ENCODE results near the gene HDDC3.

Gene HDDC3

DNA sequence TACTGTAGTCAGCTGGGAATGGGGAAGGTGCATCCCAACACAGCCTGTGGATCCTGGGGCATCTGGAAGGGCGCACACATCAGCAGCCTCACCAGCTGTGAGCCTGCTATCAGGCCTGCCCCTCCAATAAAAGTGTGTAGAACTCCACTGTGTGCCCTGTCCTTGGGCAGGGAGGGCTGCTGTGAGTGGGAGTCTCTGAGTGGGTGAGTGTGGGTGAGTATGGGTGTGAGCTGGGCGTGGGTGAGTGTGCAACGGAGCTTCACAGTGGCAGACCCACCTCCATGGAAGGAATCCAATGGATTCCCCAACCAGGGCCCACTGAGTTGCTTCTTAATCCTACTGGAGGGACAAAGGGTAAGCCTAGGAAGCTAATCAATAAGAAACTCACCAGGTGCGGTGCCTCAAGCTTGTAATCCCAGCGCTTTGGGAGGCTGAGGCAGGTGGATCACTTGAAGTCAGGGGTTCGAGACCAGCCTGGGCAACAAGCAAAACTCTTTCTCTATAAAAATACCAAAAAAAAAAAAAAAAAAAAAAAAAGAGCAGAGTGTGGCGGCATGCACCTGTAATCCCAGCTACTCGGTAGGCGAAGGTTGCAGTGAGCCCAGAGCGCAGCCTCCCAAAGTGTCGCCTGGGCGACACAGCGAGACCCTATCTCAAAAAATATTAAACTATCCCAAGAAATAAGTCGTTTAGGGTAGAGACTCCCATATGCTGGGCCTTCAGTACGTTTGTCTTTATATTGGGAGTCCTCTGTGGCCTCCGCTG is 21.8 kb upstream of the HDDC3 start:
- DNase-seq (ENCODE audit: low spot score): no peak

DNA sequence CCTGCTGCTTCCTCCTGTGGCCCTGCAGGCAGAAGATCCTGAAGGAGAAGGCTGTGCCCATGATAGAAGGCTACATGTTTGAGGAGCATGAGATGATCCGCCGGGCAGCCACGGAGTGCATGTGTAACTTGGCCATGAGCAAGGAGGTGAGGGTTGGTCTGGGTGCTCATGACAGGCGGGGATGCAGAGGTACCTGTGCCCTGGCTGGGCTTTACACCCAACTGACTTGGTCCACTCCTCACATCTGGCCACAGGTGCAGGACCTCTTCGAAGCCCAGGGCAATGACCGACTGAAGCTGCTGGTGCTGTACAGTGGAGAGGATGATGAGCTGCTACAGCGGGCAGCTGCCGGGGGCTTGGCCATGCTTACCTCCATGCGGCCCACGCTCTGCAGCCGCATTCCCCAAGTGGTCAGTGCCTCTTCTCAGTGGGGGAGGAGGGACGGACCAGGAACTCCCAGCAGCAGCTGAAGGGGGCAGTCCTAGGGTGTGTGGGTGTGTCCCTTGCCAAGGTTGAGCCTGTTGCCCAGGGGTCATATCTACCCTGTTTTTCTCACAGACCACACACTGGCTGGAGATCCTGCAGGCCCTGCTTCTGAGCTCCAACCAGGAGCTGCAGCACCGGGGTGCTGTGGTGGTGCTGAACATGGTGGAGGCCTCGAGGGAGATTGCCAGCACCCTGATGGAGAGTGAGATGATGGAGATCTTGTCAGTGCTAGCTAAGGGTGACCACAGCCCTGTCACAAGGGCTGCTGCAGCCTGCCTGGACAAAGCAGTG is 20.7 kb upstream of the HDDC3 start:
- no peak for DNase-seq (ENCODE audit: low spot score)

DNA sequence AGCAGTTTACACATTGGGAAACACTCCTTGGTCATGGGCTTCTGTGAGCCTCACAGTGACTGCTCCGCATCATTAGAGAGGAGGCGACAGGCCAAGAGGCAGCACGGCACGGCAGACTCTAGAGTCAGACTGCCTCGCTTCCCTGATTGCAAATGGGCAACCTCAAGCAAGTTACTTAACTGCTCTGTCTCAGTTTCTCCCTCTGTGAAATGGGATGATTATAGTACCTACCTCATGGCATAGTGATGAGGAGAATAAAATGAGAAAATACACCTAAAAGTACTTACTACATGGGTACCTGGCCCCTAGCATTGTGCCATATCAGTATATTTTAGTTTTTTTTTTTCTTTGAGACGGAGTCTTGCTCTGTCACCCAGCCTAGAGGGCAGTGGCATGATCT is 18.3 kb upstream of the HDDC3 start:
- no peak for DNase-seq (ENCODE audit: low spot score)

DNA sequence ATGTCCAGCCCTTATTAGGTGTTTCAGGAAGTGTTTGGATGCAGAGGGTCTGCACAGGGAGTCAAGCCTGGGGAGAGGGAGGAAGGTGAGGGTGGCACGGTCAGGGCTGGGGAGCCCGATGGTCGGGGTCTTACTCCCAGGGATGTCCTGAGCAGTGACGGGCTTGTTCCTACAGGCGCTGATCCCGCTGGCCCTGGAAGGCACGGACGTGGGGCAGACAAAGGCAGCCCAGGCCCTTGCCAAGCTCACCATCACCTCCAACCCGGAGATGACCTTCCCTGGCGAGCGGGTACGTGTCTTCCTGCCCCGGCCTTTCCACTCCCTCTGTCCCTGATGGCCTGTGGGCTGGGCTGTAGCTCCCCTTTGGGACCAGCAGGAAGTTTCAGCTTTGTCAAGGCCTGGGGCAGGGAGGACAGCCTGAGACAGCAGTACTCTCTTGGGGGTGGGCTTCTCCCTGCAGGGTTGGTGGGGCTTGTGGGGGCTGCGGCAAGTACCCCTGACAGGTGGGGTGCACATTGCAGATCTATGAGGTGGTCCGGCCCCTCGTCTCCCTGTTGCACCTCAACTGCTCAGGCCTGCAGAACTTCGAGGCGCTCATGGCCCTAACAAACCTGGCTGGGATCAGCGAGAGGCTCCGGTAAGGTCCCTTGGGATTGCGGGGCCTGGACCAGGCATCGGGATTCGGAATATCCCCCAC is 17.8 kb upstream of the HDDC3 start:
- DNase-seq (ENCODE audit: low spot score): no peak

DNA sequence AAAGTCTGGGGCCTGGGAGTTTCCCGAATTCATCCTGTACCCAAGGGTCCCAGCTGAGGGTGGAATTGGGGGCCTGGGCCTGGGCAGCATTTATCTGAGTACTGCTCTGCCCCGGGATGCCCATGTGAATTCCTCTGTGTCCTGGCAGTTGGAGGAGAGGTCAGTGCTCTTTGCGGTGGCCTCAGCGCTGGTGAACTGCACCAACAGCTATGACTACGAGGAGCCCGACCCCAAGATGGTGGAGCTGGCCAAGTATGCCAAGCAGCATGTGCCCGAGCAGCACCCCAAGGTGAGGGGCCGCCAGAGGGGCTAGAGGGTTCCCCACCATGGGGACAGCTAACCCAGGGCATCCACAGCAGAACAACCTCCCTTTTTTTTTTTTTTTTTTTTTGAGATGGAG is 16.2 kb upstream of the HDDC3 start:
- no peak for DNase-seq (ENCODE audit: low spot score)

DNA sequence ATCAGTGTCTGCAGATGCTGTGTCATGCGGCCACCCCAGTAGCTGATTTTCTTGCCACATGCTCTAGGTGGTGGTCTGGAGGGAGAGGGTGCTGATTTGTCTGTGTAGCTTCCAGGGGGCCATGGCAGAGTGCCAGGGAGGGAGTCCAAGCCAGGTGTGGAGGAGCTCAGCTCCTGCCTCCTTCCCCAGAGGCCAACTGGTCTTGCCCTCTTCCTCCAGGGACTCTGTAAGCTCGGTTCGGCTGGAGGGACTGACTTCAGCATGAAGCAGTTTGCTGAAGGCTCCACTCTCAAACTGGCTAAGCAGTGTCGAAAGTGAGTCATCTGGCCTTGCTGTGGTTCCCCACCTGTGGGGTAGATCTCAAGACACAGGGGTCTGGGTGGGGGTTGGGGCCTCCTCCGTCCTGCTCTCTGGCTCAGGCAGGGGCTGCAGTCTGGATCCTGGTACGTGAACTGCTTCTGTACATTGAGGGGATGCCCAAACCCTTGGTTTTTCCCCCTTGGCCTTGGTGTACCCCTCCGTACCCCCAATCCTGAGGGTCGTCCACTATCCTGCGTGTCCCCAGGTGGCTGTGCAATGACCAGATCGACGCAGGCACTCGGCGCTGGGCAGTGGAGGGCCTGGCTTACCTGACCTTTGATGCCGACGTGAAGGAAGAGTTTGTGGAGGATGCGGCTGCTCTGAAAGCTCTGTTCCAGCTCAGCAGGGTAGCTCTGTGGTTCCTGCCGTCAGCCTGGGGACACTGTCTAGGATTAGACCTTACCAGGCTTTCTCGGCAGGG is 15.4 kb upstream of the HDDC3 start:
- no peak for DNase-seq (ENCODE audit: low spot score)

- no peak for DNase-seq (ENCODE audit: low spot score)
Observed at GRCh38 chr15:90946941-90947576, 14.7 kb upstream of the HDDC3 start.

GRCh38 chr15:90946538-90946937 is 14.2 kb upstream of the HDDC3 start:
- no peak for DNase-seq (ENCODE audit: low spot score)

DNA sequence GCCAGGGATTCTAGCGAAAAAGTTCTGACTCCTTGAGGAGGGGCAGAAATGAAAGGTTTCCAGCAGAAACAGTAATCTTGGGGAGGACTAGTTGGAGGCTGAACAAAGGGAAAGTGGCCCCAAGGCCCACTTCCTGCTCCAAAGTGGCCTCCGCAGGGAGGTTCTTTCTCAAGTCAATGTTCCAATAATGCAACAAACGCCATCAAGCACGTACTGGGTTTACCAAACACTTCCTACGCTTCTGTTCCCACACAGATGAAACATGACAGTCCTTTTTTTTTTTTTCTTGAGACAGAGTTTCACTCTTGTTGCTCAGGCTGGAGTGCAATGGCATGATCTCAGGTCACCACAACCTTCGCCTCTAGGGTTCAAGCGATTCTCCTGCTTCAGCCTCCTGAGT is 12.7 kb upstream of the HDDC3 start:
- DNase-seq (ENCODE audit: low spot score): no peak

DNA sequence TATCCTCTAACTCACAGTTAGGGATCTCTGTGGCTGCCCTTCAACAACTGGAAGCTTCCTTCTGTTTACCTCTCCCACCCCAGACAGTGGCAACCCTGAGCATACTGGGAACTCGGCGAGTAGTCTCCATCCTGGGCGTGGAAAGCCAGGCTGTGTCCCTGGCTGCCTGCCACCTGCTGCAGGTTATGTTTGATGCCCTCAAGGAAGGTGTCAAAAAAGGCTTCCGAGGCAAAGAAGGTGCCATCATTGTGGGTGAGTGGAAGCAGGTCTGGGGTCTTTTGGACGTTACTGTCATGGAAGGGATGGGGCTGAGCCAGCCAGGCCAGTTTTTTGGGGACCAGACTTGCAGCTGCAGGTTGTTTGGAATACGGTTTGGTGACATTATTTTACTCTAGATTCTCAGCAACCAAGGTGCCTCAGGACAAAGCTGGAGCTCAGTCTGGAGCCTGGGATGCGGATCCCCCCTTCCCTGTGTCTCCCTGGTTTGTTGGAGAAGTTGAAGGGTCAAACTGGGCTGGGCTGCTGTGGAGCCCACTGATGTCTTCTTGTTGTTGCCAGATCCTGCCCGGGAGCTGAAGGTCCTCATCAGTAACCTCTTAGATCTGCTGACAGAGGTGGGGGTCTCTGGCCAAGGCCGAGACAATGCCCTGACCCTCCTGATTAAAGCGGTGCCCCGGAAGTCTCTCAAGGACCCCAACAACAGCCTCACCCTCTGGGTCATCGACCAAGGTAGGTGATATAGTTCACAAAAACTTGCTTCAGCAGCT is 10.2 kb upstream of the HDDC3 start:
- DNase-seq (ENCODE audit: low spot score): no peak

DNA sequence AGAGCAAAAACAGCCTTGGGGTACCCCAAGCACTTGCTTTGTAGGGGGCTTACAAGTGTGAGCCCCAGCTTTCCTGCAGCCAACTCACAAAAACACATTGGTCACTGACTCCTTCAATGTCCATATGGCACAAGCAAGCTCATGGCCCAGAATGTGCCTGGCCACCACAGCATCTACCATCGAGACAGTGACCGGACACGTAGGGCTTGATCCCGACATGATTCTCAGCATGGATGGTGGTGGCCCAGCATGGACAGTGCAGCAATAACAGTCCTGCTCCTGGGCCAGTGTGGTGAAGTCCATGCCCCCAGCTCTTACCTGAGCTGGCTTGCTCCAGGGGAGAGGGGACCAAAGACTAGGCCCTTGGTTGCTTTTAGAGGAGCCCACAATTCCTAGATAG is 8.7 kb upstream of the HDDC3 start:
- no peak for DNase-seq (ENCODE audit: low spot score)

- no peak for DNase-seq (ENCODE audit: low spot score)
Observed at GRCh38 chr15:90939756-90940155, 7.4 kb upstream of the HDDC3 start.

DNA sequence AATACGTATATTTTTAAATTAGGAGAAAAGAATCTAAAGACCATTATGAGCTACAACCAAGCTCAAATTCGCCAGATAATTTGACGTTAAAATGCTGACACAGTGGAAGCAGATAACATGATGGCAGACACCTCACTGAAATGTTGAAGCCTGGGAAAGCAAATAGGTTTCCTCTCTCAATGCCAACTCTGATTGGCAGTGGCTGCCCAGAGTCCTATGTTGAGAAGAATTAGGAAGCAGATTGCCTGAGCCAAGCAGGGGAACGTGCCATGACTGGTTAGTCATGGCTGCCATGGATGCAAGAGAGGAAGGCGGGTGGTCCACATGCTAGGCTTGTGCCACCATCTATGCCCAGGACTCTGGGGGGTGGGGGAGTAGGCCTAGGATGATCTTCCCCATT is 5.9 kb upstream of the HDDC3 start:
- DNase-seq (ENCODE audit: low spot score): no peak

GRCh38 chr15:90936823-90937222 is 4.5 kb upstream of the HDDC3 start:
- no peak for DNase-seq (ENCODE audit: low spot score)

DNA sequence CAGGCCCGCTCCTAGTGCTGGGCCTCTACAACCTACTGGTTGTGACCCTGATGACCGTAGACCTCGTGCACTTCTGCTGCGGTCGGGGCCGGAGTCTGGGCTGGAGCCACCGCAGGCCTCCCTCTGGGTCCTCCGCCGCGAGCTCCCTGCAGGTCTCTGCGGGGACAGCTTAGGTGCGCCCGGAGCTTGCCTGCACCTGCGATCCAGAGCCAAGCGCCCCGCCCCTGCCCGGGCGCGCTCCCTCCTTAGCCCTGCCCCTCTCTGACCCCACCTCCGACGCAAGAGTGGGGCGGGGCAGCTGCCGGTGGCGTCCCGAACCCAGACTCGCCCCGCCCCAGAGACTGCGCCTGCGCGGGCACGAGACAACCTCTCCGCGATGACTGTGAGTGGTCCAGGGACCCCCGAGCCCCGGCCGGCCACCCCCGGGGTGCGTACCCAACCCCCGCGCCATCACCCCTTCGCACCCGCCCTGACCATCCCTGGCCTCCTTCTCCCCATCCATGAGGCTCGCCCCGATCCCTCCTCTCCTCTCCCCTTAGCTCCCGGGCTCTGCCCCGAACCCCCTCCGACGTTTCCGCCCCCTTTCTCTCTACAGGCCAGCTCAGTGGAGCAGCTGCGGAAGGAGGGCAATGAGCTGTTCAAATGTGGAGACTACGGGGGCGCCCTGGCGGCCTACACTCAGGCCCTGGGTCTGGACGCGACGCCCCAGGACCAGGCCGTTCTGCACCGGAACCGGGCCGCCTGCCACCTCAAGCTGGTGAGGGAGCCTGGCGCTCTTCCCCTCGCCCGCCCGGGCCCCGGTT is 2.8 kb upstream of the HDDC3 start, which contains the start of gene UNC45A:
Gene UNC45A (plus strand): TSS at position 337 of the 803 bp plus-strand sequence. CDS start 40 bp downstream, at position 377.
- DNase-seq (ENCODE audit: low spot score): peak; percentile 95

DNA sequence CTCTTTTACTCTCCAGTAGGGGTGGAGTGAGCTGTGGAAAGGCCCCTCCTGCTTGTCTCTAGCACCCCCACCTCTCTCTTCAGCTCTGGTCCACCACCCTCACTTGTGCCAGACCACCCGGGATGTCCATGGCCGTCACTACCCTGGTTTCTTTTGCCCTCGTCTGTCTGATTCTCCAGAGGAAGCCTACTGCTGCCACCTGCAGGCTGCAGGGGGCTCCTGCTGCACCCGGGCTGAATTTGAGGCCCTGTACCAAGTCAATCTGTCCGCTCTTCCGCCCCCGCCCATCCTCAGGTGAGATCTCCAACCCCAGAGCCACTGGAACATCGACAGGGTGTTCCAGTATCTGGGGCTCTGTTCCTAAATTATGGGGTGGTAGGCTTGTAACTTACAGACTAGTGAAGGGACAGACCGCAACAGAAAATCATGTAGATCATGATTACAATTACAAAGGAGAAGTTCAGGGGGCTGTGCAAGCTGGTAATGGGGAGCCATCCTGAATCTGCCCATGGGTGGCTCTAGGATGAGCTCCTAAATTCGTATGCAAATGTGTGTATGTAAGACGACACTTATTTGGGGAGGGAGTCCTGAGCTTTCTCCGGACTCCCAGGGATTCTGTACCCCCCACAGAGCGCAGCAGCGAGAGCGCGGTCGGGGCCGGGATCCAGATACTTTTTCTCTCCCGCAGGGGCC is 2.1 kb upstream of the HDDC3 start:
- DNase-seq (ENCODE audit: low spot score): peak; percentile 88

DNA sequence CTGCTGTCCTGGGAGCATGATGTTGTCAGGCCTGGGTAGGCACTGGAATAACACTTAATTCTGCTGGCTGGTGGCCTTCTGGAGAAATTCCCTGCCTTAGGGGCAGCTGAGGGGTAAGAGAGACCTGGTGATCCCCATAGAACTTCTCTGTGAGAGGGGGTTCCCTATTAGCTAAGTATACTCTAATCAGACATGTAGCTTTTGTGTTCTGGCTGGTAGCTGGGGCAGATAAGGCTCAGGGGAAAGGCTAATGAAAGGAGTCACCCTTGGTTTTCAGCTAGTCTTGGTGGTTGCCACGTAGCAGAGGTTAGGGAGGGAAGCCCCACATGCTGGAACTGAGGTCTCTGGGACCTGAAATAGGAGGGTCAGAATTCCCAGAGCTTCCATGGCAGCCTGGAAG is 952 bp upstream of the HDDC3 start:
- no peak for DNase-seq (ENCODE audit: low spot score)

GRCh38 chr15:90932660-90932991 is 277 bp upstream of the HDDC3 start:
- no peak for DNase-seq (ENCODE audit: low spot score)

GRCh38 chr15:90931575-90931827 is 848 bp downstream of the HDDC3 start:
- no peak for DNase-seq (ENCODE audit: low spot score)

Data from CD4-positive, alpha-beta T cell treated with Interleukin-15 for 4 hours (primary cell).